HG03565 (cell line): ENCODE data around the gene IL9.

ENCODE experiments used
- ATAC-seq: cut with Tn5 transposase; IDR thresholded peaks from one replicate; pipeline ENCODE4 v1.9.1; 2021; ENCODE audit warnings: mild to moderate bottlenecking, moderate library complexity; ENCODE audit not compliant: unreplicated experiment

IL9 gene

DNA sequence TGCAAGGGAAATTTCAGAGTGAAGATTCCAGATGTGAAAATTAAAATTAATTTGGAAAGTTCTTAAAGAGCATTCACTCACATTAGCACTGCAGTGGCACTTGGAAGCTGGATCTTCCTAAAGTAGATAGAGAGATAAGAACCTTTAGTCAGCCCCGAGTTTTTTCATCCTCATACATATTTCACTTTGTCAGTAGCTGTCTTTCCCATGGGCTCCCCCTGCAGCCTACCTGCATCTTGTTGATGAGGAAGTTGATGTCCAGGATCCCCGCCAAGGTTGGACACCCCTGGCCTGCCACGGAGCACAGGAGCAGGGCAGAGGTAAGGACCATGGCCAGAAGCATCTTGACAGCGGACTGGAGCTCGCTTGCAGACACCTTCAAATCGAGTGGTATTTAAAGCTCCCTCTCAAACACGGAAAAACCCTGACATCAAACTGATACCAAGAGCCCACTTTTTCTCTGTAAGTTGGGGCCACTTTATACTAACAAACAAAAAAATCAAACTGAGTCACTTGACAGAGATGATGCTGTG lies at the start of gene IL9:
IL9 (minus strand) TSS at position 368 of the 533 bp plus-strand sequence; CDS start at position 343, 25 bp downstream.
- ATAC-seq = no peak

DNA sequence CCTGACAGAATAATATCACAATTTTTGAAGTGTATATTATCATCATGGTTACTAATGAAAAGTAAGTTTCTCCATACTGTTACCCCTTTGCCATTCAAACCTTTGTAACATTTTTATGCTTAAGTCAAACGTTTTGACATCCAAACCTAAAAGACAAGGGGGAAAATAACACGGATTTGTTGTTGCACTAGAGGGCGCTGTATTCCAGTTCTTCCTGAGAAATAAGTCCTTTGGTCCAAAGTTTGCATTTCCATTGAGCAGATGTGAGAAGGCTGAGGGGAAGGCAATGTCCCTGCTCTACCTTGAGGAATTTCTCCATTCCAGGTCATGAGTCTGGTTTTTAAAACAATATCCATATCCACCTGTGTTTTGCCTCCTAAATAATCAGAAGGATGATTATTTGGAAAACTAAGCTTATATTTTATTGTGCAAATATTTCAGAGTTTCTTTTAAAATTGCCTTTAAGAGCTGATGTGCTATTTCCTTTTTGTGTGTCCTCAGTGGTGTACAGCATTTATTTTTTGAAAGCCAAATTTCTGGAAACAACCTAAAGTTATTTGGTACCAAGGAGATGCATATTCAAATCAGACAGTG lies 49.4 kb upstream of the IL9 start:
- no peak for ATAC-seq

DNA sequence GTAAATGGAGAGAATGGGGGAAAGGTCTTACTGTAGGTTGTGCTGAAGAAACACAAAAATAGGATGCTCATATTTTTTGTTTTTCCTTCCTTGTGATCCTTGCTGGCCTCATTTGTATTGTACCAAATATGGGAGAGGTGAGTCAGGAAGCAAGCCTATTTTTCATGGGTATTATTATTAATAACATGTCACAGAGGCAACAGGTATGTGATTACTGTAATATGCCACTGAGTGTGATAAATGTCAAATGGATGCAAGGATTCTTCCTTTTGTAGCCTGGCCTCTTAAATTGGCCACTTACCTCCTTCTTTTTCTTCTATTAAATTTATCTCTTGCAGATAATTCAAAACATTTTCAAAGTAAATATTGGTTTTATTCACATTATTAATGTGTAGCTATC lies 48.9 kb upstream of the IL9 start:
- no peak for ATAC-seq

DNA sequence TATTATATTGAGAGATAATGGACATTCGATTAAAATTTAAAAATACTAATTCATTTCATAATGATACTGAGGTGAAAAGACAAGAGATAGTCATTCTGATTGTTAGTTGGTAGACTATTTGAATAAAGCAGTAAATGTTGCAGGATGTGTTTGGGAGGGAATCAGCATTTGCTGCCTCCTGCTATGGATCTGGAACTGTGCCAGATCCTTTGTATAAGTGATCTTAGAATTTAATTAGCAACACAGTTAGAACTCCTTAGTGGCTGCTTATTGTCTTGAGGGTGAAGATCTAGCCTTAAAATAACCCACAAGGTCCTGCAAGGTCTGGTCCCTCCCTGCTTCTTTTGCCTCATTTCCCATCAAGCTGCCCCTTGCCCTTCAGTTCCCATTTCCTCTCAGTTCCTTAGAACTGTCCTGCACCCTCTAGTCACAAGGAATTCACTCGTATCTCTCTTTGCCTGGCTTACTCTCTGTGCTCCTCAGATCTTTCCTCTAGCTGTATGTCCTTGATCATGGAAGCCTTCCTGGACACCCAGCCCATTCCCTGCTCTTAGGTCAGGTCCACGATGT lies 46.6 kb upstream of the IL9 start:
- ATAC-seq = no peak

DNA sequence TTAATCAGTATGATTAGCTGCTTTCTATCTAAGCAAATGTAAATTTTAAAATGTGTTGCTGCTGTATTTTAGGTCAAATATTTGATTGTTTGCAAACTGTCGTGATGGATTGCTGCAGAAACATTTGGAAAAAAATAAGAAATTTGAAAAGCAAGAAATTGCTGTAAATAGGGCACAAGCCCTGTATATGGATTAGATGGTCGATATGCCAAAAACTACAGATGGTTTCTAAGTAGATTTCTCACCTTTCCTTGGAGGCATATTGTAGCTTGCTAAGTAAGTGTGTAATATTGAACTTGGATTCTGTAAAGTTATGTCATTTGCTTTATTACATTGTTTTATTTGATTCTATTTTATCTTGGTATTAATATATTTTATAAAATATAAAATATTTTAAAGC lies 46.1 kb upstream of the IL9 start:
- no peak for ATAC-seq

DNA sequence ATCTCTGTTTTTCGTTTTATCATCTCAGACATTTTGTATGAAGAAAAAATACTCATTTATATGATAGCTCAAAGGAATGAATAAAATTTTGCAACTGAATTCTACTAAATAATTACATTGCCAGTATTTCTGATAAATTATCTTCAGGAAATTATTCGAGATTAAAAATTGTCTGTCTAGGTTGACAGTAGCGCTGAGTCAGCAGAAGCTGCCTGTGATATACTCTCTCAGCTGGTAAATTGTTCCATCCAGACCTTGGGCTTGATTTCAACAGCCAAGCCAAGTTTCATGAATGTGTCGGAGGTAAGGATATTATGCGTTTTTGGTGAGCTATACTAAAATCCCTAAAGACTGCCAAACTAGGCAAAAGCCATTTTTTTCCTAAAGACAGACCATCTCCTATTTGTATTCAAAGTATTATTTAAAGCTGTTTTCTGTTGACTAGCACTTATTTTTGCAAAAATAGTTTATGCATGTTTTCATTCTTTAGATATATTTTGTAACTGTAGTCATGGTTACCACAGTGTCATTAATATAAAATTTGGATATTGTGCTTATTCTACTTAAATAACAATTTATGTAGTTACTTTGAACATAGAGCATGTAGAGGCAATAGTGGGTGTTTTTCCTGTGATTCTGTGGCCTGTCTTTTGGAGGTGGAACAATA lies 41.7 kb upstream of the IL9 start:
- no peak for ATAC-seq

DNA sequence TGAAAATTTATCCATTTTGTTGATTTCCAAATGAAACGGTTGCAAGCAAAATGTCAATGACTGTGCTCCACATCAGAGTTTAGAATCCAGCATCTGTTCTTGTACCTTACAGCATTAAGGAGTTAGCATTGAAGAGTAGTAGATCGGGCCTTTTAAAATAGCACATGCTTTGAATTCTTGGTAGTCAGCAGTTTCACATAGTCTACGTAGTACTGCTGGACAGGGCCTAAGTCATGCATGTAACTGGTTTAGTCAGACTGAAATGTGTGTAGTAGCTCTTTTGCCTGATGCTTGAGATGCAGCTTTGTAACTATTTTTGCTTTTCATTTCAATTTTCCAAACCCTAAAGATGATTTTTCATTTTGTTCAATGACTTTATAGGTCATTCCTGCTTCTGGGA lies 39.3 kb upstream of the IL9 start:
- ATAC-seq = no peak

DNA sequence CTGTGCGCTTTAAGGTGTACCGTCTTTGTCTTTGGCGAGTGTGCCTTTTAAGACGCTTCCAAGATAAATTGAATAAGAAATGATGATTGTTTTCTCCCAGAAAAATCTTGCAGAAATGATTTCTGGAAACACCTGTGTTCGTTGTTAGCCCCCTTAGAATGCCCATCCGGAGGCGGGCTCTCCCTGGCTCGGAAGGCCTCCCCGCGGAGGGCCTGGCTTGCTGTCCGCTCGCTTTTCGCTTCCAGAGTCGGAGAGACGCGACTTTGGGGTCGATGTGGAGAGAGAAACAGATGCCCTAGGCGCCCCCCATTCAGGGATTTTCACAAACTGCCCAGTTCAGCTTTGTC lies 35.3 kb upstream of the IL9 start:
- no peak for ATAC-seq

DNA sequence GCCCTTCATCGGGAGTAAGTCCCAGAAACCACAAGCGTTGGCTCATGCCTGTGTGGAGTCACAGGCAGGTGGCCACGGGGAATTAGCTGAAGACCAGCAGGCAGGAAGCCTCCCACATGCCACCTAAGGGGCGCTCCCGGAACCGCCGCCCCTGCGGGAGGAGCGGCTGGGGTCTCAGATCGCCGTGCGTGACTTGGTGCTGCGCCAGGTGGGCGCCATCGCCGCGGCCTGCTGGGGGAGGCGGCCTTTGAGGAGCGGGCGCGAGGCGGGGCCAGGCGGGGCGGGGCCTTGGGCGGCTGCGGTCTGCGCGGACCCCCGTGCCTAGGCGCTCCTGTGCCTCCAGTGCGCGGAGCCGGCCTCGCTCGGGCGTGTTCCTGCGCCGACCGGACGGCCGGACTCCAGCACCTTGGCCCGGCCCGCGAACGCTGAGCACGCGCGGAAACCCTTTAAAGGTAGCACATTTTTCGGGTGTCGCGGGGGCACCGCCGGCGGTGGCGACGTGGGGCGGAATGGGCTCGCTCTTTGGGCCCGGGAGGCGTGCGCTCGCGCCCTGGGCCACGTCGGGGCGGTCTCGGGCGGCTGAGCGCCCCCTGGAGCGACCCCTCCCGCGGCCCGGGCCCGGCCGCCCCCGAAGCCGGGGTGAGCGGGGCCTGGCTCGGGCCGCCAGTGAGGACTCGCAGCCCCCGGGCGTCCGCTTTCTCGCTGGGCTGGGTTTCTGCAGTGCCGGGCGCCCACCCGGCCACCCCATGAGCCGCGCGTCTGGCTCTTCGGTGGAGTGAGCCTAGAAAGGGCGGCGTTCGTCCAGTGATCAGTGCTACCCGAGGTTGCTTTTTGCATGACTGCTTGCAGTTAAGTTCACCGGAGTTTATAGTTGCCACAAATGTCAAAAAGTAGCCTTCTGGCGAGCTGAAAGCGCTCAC lies 34.6 kb upstream of the IL9 start:
- no peak for ATAC-seq

DNA sequence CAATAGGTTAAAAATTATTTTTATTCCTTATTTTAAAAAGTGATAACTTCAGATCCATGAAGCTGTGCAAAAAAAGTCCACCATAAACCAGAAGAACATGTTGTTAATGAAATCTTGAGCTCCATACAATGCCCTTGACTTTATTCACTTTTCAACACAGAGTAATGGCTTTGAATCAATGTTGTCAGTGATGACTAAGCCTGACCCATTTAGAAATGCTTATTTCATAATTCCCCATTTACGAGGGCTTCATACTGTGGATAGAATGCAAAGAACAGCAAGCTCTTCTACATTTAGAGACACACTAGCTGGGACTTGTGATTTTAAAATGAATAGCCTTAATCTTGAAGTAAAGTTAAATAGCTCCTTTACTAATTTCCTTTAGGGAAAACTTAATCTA lies 25.7 kb upstream of the IL9 start:
- ATAC-seq = no peak

DNA sequence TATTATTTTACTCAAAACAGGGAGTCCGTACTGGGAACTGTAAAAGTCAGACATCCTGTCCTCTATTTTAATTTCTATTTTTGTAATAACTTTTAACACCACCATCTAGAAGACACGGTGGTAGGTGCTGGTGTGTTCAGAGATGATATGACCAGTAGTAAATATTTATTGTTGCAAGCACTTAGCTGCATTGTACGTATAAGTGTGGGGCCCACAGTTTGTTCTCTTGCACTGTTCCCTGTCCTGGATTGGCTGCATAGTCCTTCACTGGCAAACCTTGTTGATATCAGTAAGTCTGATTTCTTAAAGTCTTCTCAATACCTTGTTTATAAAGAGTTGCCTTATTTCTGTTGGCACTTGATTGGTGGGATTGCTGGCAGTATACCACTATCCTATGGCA lies 24.6 kb upstream of the IL9 start:
- ATAC-seq = no peak

DNA sequence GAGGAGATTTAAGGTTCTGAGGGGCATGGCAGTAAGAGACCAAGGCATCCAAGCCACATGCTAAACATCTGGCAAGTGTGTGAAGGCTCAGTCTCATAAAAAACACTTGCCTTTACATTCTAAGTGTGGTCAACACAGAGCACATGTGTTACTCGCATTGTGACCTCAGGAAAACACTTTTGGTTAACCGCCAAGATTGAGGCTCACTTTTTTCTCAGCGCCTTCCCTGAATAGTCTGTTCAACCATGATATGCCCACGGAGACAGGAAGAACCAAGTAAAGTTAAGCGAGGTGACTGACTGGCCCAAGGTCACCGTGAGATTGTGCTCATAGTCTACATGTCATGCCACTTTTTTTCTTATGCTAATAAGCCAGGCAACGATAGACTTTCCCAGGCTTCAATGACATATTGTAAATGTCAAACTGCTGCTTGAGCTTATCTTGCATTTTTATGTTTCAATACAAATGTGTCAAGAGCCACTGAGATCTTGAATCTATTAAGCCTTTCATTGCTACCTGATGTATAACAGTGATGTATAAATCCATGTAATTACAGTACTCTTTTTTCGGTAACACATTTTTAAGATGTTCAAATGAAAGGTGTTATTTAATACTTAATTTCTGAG lies 21.1 kb upstream of the IL9 start:
- ATAC-seq = no peak

DNA sequence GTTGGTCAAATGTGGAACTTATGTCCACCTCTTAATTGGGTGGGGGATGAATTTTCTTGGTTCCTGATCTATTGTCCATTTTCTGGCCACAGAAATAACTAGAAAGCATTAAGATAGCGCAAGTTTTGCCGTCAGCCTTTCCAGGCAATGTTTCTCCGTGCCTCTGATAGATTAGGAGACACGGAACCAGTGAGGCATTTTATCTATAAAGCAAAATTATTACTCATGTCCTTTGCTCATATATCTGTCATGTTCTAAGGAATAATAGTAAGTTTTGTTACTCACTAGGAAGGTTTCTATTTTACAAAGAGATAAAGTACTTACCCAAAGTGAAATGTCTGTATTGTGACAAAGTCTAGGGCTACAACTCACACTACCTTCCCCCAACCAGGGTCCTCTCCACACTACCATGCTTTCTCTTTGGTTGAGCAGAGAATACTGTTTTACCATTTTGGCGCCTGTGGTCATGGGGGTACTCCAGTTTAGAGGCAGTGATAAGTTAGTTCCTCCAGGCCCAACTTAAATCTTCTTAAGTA lies 19.9 kb upstream of the IL9 start:
- no peak for ATAC-seq

DNA sequence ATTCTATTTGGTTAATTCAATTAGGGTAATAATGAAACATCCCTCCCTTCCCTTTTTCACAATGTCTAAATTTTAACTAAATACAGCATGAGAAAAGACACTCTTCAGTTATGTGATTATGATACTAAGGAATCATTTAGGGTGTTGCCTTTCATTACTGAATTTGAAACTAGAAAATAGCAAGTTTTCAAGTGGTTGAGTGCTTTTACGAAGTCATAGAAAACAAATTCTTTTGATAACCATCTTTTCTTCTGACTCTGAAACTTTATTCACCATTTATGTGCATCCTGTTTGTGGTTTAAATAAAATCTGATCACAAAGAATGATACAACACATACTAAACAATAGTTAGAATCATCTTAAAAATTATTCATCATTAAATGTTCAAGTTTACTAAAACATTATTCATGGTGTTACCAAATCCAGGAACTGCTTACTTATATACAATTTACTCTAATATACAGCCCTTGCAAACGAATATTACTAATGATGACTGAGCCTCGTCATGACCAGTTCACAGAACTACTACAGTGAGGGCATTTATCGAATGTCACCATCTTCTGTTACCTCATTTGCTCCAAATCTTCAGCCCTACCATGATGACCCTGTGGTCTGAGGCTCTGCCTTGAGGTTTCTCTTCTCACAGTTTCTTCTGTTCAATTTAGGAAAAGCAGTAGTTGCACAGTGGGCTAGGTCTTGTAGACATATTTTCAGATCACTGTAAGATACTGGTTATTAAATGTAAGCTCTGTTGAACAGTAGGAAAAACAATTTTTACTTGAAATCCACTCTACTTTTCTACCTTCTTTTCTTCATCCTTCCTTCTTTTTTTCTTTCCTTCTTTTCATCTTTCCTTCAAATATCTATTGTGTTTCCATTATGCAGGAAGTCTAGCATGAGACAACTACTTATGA lies 18.3 kb upstream of the IL9 start:
- ATAC-seq = no peak

DNA sequence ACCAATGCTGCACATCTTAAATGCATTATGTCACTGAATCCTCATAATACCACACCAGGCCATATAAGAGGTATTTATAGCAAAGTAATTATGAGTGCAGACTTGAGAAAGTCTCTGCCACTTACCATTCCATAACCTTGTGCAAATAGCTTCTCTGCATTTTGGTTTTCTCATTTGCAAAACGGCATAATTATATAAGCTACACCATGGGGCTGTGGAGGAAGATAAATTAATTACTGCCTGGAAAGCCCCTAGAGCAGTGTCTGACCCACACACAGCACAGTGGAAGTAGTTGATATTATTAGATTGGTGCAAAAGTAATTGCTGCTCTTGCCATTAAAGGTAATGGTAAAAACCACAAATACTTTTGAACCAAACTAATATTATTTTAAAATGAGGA lies 9.5 kb upstream of the IL9 start:
- no peak for ATAC-seq

DNA sequence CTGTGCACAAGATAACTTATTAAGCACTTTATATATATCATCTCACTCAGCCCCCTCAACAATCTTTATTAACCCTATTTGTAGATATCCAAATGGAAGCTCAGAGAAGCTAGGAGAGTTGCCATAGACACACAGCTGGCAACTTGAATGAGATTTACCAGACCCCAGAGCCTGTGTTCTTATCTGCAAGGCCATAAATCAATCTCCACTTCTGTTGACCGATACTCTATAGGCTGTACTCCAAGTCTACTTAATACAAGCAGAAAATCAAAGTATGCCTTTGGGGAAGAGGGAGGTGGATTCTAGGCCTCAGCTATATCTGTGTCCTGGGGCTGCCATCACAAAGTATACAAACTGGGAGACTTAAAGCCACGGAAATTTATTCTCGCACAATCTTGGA lies 6.0 kb upstream of the IL9 start:
- no peak for ATAC-seq

DNA sequence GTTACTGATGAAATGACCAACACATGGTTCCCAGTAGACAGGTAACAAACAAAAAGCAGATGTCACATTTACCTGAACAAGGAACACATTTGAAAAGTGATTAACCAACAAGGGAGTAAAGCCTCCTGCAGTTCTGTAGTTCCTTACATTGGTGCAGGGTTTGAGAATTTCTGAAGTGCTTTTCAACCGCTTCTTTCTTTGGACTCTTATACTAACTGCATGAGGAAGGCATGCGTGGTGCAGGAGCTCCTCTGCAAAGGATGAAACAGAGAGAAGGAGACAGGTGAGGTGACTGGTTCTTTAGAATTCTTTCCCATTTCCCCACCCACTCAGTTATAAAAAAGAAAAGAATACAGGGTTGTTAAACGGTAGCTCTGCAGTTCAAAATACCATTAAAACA lies 4.6 kb upstream of the IL9 start:
- no peak for ATAC-seq

DNA sequence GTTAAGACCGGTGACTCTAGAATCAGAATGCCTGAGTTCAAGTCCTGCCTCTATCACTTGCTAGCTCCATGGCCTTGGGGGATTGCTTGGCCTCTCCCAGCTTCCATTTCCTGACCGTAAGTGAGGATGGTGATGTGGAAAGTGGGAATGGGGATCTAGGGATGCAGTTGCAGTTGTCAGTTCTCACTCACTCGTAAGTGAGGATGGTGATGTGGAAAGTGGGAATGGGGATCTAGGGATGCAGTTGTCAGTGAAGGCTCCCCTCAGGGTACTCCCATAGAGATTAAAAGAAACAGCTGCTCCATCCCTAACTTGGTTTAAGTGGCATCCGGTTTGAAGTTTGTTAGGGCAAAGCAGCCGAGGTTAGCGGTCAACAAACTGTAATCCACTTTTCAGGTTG lies 3.0 kb upstream of the IL9 start:
- ATAC-seq = no peak

DNA sequence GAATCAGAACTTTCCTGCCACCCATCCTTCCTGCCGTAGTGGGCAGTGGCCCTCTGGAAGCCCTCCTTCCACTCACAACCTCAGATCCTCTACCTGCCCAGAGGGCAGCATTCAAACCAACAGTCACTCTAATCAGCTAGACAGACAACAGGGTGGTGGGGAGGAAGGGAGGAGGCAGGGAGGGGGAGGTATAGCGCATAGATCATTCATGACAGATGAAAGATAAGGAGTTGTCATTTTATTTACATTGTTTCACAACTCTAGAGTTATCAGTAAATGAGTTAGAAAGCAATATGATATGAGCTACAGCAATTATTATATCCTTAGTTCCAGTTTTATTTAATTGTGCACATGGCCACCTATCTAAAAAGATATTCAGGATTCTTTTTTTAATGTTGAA lies 852 bp downstream of the IL9 start:
- no peak for ATAC-seq

DNA sequence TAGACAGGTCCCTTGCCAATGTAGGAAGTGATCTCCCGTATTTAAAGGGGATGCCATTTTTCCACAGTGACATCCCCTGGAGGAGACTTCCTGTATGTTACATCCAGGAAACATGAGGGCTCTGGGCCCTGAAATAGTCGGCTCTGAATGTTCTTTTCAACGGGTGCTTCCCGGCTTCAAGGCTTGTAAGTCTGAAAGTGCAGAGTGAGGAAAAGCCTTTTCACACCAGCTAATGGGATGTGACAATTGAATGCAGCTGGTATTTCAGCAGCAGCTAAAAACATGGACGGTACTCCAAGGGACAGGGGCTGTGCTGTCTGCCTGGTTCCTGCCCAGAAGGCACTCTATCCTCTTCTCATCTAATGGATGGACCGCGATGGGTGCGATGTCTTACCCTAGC lies 1.4 kb downstream of the IL9 start:
- no peak for ATAC-seq
